SK-N-SH treated with all-trans-retinoic acid at 6 μM for 48 hours (cell line): ENCODE results near the gene BATF.

Source experiments
- BACH2 ChIP-seq: fragments of 250-450 bp; sonication (Bioruptor Pico); IDR thresholded peaks from 2 replicates; pipeline ENCODE4 v1.9.0; 2021; ENCODE audit warnings: mild to moderate bottlenecking, borderline replicate concordance
- CREB5 ChIP-seq: fragments of 250-450 bp; sonication (Bioruptor Pico); IDR thresholded peaks from 2 replicates; pipeline ENCODE4 v1.5.1; 2020; ENCODE audit warnings: low read depth, mild to moderate bottlenecking, moderate library complexity
- CSDC2 ChIP-seq: fragments of 250-450 bp; sonication (Bioruptor Pico); IDR thresholded peaks from 2 replicates; pipeline ENCODE4 v1.5.0; 2020; ENCODE audit warnings: mild to moderate bottlenecking, moderate library complexity
- CSRNP3 ChIP-seq: fragments of 250-450 bp; sonication (Bioruptor Pico); IDR thresholded peaks from 2 replicates; pipeline ENCODE4 v1.5.1; 2021; ENCODE audit warnings: mild to moderate bottlenecking, moderate library complexity
- ISL1 ChIP-seq: fragments of 250-450 bp; sonication (Bioruptor Pico); IDR thresholded peaks from 2 replicates; pipeline ENCODE4 v2.1.2; 2022; ENCODE audit warnings: mild to moderate bottlenecking, moderate library complexity
- PATZ1 ChIP-seq: fragments of 250-450 bp; sonication (Bioruptor Pico); IDR thresholded peaks from 2 replicates; pipeline ENCODE4 v1.8.0; 2020; ENCODE audit warnings: mild to moderate bottlenecking, moderate library complexity, borderline replicate concordance
- POU6F1 ChIP-seq: fragments of 250-450 bp; sonication (Bioruptor Pico); IDR thresholded peaks from 2 replicates; pipeline ENCODE4 v1.8.0; 2021; ENCODE audit warnings: low read depth, mild to moderate bottlenecking, moderate library complexity, borderline replicate concordance
- TCF4 ChIP-seq: fragments of 250-450 bp; sonication (Bioruptor Pico); IDR thresholded peaks from 2 replicates; pipeline ENCODE4 v1.8.0; 2021; ENCODE audit warnings: mild to moderate bottlenecking, moderate library complexity, borderline replicate concordance
- TOX ChIP-seq: fragments of 250-450 bp; sonication (Bioruptor Pico); IDR thresholded peaks from 2 replicates; pipeline ENCODE4 v1.8.0; 2021; ENCODE audit warnings: mild to moderate bottlenecking, moderate library complexity, borderline replicate concordance
- TSHZ2 ChIP-seq: fragments of 250-450 bp; sonication (Bioruptor Pico); IDR thresholded peaks from 2 replicates; pipeline ENCODE4 v1.5.0; 2020; ENCODE audit warnings: mild to moderate bottlenecking, moderate library complexity
- ZFP30 ChIP-seq: fragments of 450-650 bp; formaldehyde crosslinking; IDR thresholded peaks from 2 replicates; pipeline ENCODE4 v1.5.0; 2022; ENCODE audit warnings: mild to moderate bottlenecking, moderate library complexity

- no peak for TF ChIP-seq CSDC2 (CRISPR knock-in tag)
- TF ChIP-seq TSHZ2 (CRISPR knock-in tag): no peak
- TF ChIP-seq CREB5 (CRISPR knock-in tag): no peak
- TF ChIP-seq ZFP30 (CRISPR knock-in tag): no peak
- TF ChIP-seq CSRNP3 (CRISPR knock-in tag): no peak
- TF ChIP-seq POU6F1 (CRISPR knock-in tag): no peak
- TF ChIP-seq PATZ1 (CRISPR knock-in tag): no peak
- TF ChIP-seq BACH2: no peak
- TF ChIP-seq TOX (CRISPR knock-in tag): no peak
- TF ChIP-seq TCF4: no peak
- TF ChIP-seq ISL1 (CRISPR knock-in tag): no peak
Measured at GRCh38 chr14:75543786-75544185, 21.5 kb downstream of the BATF start.
